ENCODE results near the gene SENP3. TPM values are rescaled to one million over a fixed set of nuclear protein-coding genes. Genes with fewer than 3 reads are reported as not detected.

Gene SENP3
- total RNA-seq, 1 experiment from 2014 or later, result 83.1 TPM

DNA sequence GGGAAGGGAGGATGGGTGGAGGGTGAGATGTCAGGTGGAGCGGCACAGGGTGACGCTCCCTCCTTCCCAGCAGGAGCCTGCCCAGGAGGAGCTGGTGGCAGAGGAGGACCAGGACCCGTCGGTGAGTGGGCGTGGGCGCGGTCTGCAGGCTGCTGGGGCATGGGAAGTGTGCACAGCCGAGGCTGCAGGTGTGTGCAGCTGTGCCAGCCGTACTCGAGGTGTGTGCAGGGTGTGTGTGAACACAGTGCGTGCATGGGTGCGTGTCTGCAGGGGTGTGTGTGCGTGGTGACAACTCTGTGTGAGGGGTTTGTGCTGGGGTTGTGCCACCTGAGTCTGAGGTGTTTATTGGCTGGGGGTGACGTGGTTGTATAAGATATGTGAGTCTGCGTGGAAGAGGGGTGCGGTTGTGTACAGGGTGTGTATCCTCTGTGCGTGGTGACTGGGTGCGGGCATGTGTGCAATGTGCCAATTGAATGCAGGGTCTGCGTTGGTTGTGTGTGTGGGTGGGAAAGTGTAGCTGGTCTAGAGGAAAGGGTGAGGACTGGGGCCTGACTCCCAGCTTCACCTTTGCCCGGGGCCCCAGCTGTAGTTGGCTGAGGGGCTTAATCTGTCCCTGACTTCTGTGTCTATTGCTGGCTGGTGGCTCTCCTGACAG is 12.2 kb upstream of the SENP3 start:
- no peak overlapping the region for H3K23ac ChIP-seq (ENCODE audit: insufficient read length, low read depth, low read length)
- H3K27me3 ChIP-seq (ENCODE audit: insufficient read depth, low read length), result no peaks in the 10 kb centered on the region
- H3K14ac ChIP-seq (ENCODE audit: insufficient read depth, low read length), result no peak overlapping the region
- Mint-ChIP-seq H3K27me3 (ENCODE audit: low read depth) (peaks cover 26% of the 10 kb centered on the region), H3K36me3 (ENCODE audit: insufficient read depth in 1 of 3, low read depth in 3 of 3) (no peaks in the 10 kb centered on the region), H3K4me1 (peaks cover 3 to 9% of the 10 kb centered on the region in 2 experiments; a peak in 3 of 4 replicates), H3K9me3 (0 out of 5 replicates have a peak, but pooled peaks cover 0 to 2% of the 10 kb centered on the region in 2 experiments), H3K27ac (no peak overlapping the region), H3K4me3 (peak overlapping the region; percentile 50 to 72)
- no peak overlapping the region for H3K18ac ChIP-seq (ENCODE audit: insufficient read length, low read depth, low read length)
- H3K9me3 ChIP-seq (ENCODE audit: control insufficient read depth, low read depth, low read length), result no peaks in the 10 kb centered on the region
- H3K79me2 ChIP-seq (ENCODE audit: insufficient read depth, low read length), result no peaks in the 10 kb centered on the region
- TF ChIP-seq CTCF (conservative IDR thresholded peaks at IDR 0.05), result no peak
- H3K79me1 ChIP-seq (ENCODE audit: insufficient read depth, low read depth, low read length, poor library complexity, severe bottlenecking), result no peaks in the 10 kb centered on the region
- no peak overlapping the region for H2AFZ ChIP-seq (ENCODE audit: low read length)
- no peak for DNase-seq
- H3K27ac ChIP-seq (ENCODE audit: insufficient read length, low read depth, low read length), result no peak overlapping the region
- no peak overlapping the region for H4K8ac ChIP-seq (replicated peaks; ENCODE audit: insufficient read length, low read depth, low read length)
- H2BK120ac ChIP-seq (ENCODE audit: low read depth, low read length, poor library complexity, severe bottlenecking), result no peak overlapping the region
- H2AK5ac ChIP-seq (ENCODE audit: insufficient read length, low read length), result no peak overlapping the region
- H4K20me1 ChIP-seq (ENCODE audit: control insufficient read depth, insufficient read depth, insufficient read length), result no peaks in the 10 kb centered on the region
- no peak overlapping the region for H2BK20ac ChIP-seq (ENCODE audit: low read depth, low read length, poor library complexity, severe bottlenecking)
- H2BK5ac ChIP-seq (ENCODE audit: insufficient read length, low read length), result no peak overlapping the region
- peaks cover 2% of the 10 kb centered on the region; the same call in 1 of the 2 replicates for H3K4me1 ChIP-seq (ENCODE audit: insufficient read depth, low read length)
- no peak overlapping the region for H3K4ac ChIP-seq (ENCODE audit: low read depth, low read length)
- H4K5ac ChIP-seq (ENCODE audit: insufficient read length, low read depth, low read length), result no peak overlapping the region
- H3K4me2 ChIP-seq (ENCODE audit: insufficient read depth, insufficient read length, low read length), result peak overlapping the region; percentile 8
- H2BK12ac ChIP-seq (ENCODE audit: insufficient read length, low read depth, low read length), result no peak overlapping the region
- H2BK15ac ChIP-seq (ENCODE audit: low read depth, low read length), result no peak overlapping the region
- no peak overlapping the region for H4K91ac ChIP-seq (ENCODE audit: insufficient read length, low read depth, low read length)
- H3K9ac ChIP-seq (ENCODE audit: extremely low read depth, insufficient read length, low read length), result no peak overlapping the region
- no peak overlapping the region for H3K56ac ChIP-seq (ENCODE audit: insufficient read length, low read depth, low read length)
- H3T11ph ChIP-seq (ENCODE audit: low read length), result no peak overlapping the region
- no CpG with 5 or more reads among the region's 20 CpGs for WGBS (ENCODE audit: extremely low coverage, insufficient read length, low lambda C conversion rate)
- H3K23me2 ChIP-seq (ENCODE audit: insufficient read length, low read depth, low read length, poor library complexity, severe bottlenecking), result peaks cover 6% of the 10 kb centered on the region
